ENCODE data around the gene TCERG1L. TPM values are rescaled to one million over a fixed set of nuclear protein-coding genes. Genes with fewer than 3 reads are reported as not detected.

TCERG1L gene
- total RNA-seq, 1 experiment from 2014 or later: 1.5 TPM

GRCh38 chr10:131062621-131063260 is 248.8 kb downstream of the TCERG1L start:
- peaks cover 64% of the 10 kb centered on the region for H3K9me3 Mint-ChIP-seq
- no peak for DNase-seq (ENCODE audit: low spot score)
- TF ChIP-seq ZNF396 (CRISPR knock-in tag; IDR thresholded peaks at IDR 0.05; ENCODE audit: borderline replicate concordance): no peak
- TF ChIP-seq SMAD4 (CRISPR knock-in tag; IDR thresholded peaks at IDR 0.05): no peak
- no peak for TF ChIP-seq ZNF232 (CRISPR knock-in tag; IDR thresholded peaks at IDR 0.05)
- no peak for TF ChIP-seq ZNF281 (CRISPR knock-in tag; IDR thresholded peaks at IDR 0.05)
- TF ChIP-seq ERG (CRISPR knock-in tag; IDR thresholded peaks at IDR 0.05): no peak
- no peak for TF ChIP-seq E2F5 (CRISPR knock-in tag; IDR thresholded peaks at IDR 0.05)
- no peak for TF ChIP-seq ETV6 (CRISPR knock-in tag; IDR thresholded peaks at IDR 0.05)
- TF ChIP-seq SP1 (CRISPR knock-in tag; conservative IDR thresholded peaks at IDR 0.05): no peak
- no peak for TF ChIP-seq ATF3 (CRISPR knock-in tag; conservative IDR thresholded peaks at IDR 0.05)
- TF ChIP-seq GRHL2 (CRISPR knock-in tag; IDR thresholded peaks at IDR 0.05; ENCODE audit: insufficient replicate concordance, severe bottlenecking): no peak
- TF ChIP-seq CREB1 (CRISPR knock-in tag; IDR thresholded peaks at IDR 0.05): no peak
- no peak for TF ChIP-seq SMAD3 (CRISPR knock-in tag; IDR thresholded peaks at IDR 0.05; ENCODE audit: borderline replicate concordance)
- no peak for TF ChIP-seq AFF4 (CRISPR knock-in tag; IDR thresholded peaks at IDR 0.05; ENCODE audit: borderline replicate concordance)
- TF ChIP-seq NR2C2 (CRISPR knock-in tag; IDR thresholded peaks at IDR 0.05): no peak
- TF ChIP-seq ZBTB43 (CRISPR knock-in tag; IDR thresholded peaks at IDR 0.05): no peak
- no peak for TF ChIP-seq ZNF425 (CRISPR knock-in tag; conservative IDR thresholded peaks at IDR 0.05)
- TF ChIP-seq ZNF423 (CRISPR knock-in tag; IDR thresholded peaks at IDR 0.05): no peak
- no peak for TF ChIP-seq PRDM15 (CRISPR knock-in tag; IDR thresholded peaks at IDR 0.05)
- ChIA-PET POLR2A (no interaction called here), CTCF (no interaction called here)
- H3K27me3 Mint-ChIP-seq (ENCODE audit: low read depth): no peaks in the 10 kb centered on the region; the same call in 1 of the 2 replicates
- H3K4me1 Mint-ChIP-seq: peaks cover 14% of the 10 kb centered on the region
- peaks cover 56% of the 10 kb centered on the region for H3K36me3 Mint-ChIP-seq
- no peak overlapping the region for H3K4me3 Mint-ChIP-seq
- no peak for ATAC-seq
- no peak overlapping the region for H3K27ac Mint-ChIP-seq

Measured in WTC11 (cell line).